Adrenal gland (tissue), 12 donors: ENCODE measurements around the gene CGAS. TPM values are rescaled to one million over a fixed set of nuclear protein-coding genes. Genes with fewer than 3 reads are reported as not detected.
"Not testable (repeated sequence)": the region's sequence is repeated elsewhere in the genome, so short reads cannot be mapped to it uniquely, and the experiment has no call there.

Source experiments
- DNase-seq, 7 donors: peaks; one replicate each; pipeline ENCODE4 v3.0.0-alpha.2; 2019 to 2020
- H3K27ac ChIP-seq, 5 donors: fragments of 200-600 bp; sonication (generic) in 4 of 5; 1 replicate in 3 of 5; 2 replicates in 2 of 5; pipeline versions ENCODE4 v1.5.1 to v1.8.0; 2016 to 2020; ENCODE audit warnings: mild to moderate bottlenecking in 1 of 5
- H3K27me3 ChIP-seq: fragments of 200-600 bp; 2 replicates; pipeline ENCODE4 v1.8.0; 2021
- H3K36me3 ChIP-seq, 2 donors: fragments of 200-600 bp; replicated peaks in 1 of 2; 1 replicate in 1 of 2; 2 replicates in 1 of 2; pipeline versions ENCODE4 v1.5.1 to v1.8.0; 2018 to 2022
- H3K4me1 ChIP-seq, 2 donors: fragments of 200-600 bp; replicated peaks in 1 of 2; 1 replicate in 1 of 2; 2 replicates in 1 of 2; pipeline versions ENCODE4 v1.5.1 to v1.8.0; 2018 to 2021
- H3K4me3 ChIP-seq, 4 donors: fragments of 200-600 bp; sonication (generic) in 3 of 4; one replicate each; pipeline ENCODE4 v1.5.1; 2016 to 2018
- H3K9me3 ChIP-seq, 3 donors: fragments of 200-600 bp; sonication (generic) in 1 of 3; replicated peaks in 1 of 3; 1 replicate in 2 of 3; 2 replicates in 1 of 3; pipeline versions ENCODE4 v1.5.1 to v1.8.0; 2016 to 2021
- POLR2A ChIP-seq, 2 donors: fragments of 450-650 bp; IDR thresholded peaks; one replicate each; pipeline ENCODE4 v1.6.1; 2017; ENCODE audit warnings: antibody characterized with exemption in 2 of 2, mild to moderate bottlenecking in 2 of 2, moderate library complexity in 1 of 2
- WGBS, 4 donors: extraction: QIAGEN DNeasy Blood & Tissue Kit in 2 of 4; methylation state at CpG; one replicate each; pipeline versions ENCODE4 v1.1.5 to v1.1.7; 2013 to 2017; 5-methylcytosine and 5-hydroxymethylcytosine counted together
- intact Hi-C, 2 donors: fragments of 100-400 bp; cut with DNase I; formaldehyde crosslinking; loops; one replicate each; pipeline versions ENCODE4 v1.14.1 to v1.15.0; 2022 to 2023
- polyA plus RNA-seq, 3 donors: library from polyadenylated mRNA; stranded (reverse); fragments of 200-250 nt in 2 of 3; fragments of 350-450 nt in 1 of 3; fragmentation: Illumina TruSeq in 1 of 3; extraction: RNeasy Lipid Tissue Mini Kit (QIAGEN cat#74804) in 1 of 3; gene quantifications; one replicate each; pipeline ENCODE4 v1.2.3, GENCODE V29; 2013 to 2014
- total RNA-seq, 9 donors: library from RNA; depleted of rRNA in 4 of 9; stranded (reverse); fragments of >200 nt in 4 of 9; fragments of 120-200 nt in 1 of 9; fragmentation: NEBNext Ultra II Directional in 1 of 9; extraction: Animal tissue kit (Norgen Biotek cat#: 25700) in 1 of 9; gene quantifications; one replicate each; pipeline versions ENCODE4 v1.1.0 to v1.2.4, GENCODE V29; 2013 to 2023
- TF ChIP-seq, protein P1 (sequence below), 6 experiments: fragments of 450-650 bp in 4 of 6; fragments of 200-600 bp in 2 of 6; sonication (generic) in 1 of 6; IDR thresholded peaks; 1 replicate in 5 of 6; 2 replicates in 1 of 6; pipeline versions ENCODE4 v1.5.1 to v1.8.0; 2016 to 2021; ENCODE audit warnings: antibody characterized with exemption in 6 of 6, mild to moderate bottlenecking in 2 of 6, moderate library complexity in 1 of 6
- donor health status: healthy with polysubstance abuse.
- donor health status: Bipolar disorder and iron deficiency.
- donor health status: DM: yes; HTN: yes; CAD: no.
- donor health status: DM: no; HTN: no; CAD: no.
- donor health status: DM: no; HTN: no; CAD: no.
- donor health status: DM: yes; HTN: yes; CAD: no.

CGAS gene
- total and polyA plus RNA-seq, 12 donors = 1.0 to 7.8 (median 2.9) TPM

DNA sequence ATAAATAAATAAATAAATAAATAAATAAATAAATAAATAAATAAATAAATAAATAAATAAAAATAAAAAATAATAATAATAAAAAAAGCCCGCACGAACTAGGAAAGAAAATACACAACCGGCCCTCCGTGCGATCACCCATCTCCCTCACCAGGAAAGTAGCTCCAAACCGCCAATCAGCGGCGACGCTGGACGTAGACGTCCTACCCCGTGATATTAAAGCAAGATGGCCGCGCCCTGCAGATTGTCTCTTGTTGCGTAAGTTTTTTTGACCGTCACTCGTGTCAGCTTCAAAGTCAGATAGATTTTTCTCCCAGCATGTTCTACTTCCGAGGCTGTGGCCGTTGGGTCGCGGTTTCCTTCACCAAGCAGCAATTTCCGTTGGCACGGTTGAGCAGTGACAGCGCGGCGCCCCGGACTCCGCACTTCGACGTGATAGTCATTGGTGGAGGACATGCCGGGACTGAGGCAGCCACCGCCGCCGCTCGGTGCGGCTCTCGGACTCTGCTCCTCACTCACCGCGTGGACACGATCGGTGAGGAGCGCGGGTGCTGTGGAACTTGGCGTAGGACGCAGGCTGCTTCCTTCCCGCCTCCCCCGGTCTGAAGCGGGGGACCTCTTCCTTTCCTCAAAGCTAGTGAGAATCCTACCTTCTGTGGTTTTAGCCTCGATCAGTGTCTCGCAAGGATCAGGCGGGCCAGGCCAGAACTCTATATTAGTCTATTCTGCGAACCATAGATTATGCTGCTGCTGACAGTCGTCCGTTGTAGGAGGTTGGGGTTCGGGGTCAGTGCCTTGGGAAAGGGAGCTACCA lies 9.6 kb upstream of the CGAS start, which contains the start of gene MTO1:
MTO1 (plus strand) TSS at position 201 of the 814 bp plus-strand sequence; CDS start at position 319, 118 bp downstream.
- H3K4me1 ChIP-seq = peaks cover 3 to 27% of the 10 kb centered on the region in 2 donors
- no peaks in the 10 kb centered on the region for H3K27me3 ChIP-seq
- DNase-seq = peak; percentile 87 to 97 (median 92)
- peak in 1 of 2 donors; percentile 60 for TF ChIP-seq POLR2A (IDR thresholded peaks at IDR 0.05)
- TF ChIP-seq, protein P1, sequence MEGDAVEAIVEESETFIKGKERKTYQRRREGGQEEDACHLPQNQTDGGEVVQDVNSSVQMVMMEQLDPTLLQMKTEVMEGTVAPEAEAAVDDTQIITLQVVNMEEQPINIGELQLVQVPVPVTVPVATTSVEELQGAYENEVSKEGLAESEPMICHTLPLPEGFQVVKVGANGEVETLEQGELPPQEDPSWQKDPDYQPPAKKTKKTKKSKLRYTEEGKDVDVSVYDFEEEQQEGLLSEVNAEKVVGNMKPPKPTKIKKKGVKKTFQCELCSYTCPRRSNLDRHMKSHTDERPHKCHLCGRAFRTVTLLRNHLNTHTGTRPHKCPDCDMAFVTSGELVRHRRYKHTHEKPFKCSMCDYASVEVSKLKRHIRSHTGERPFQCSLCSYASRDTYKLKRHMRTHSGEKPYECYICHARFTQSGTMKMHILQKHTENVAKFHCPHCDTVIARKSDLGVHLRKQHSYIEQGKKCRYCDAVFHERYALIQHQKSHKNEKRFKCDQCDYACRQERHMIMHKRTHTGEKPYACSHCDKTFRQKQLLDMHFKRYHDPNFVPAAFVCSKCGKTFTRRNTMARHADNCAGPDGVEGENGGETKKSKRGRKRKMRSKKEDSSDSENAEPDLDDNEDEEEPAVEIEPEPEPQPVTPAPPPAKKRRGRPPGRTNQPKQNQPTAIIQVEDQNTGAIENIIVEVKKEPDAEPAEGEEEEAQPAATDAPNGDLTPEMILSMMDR (IDR thresholded peaks at IDR 0.05) = no peak
- H3K4me3 ChIP-seq = peak within 1 kb of the TSS; percentile 56 to 100 (median 85)
- H3K36me3 ChIP-seq = peaks cover 0 to 14% of the 10 kb centered on the region in 2 donors
- H3K27ac ChIP-seq = peak within 1 kb of the TSS; percentile 89 to 96 (median 93)
- intact Hi-C loops = no loop called here
- 0 to 1% (median 0%) methylated on average over 18 to 55 of the region's 55 CpGs for WGBS, 4 donors
- no peaks in the 10 kb centered on the region for H3K9me3 ChIP-seq

DNA sequence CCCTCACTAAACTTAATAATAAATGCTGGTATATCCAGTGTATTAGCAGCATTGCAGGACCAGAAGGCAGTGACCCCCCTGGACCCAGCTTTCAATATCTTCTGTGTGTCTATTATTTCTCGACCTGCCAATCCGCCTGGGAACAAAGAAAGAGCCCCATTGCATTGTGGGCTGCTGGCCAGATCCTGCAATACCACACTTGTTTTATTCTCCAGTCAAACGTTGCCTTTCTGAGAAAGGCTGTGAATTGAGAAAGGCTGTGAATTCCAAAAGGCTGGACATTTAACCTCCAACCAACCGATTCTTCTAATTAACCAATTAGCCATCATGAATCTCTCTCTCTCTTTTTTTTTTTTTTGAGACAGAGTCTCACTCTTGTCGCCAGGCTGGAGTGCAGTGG lies 8.0 kb upstream of the CGAS start:
- Histone ChIP-seq H3K27ac (no peak overlapping the region), H3K9me3 (no peaks in the 10 kb centered on the region), H3K4me3 (no peak overlapping the region), H3K27me3 (no peaks in the 10 kb centered on the region), H3K4me1 (peaks cover 3 to 25% of the 10 kb centered on the region in 2 donors), H3K36me3 (peaks cover 0 to 4% of the 10 kb centered on the region in 2 donors)
- no peak for DNase-seq
- intact Hi-C loops = no loop called here
- TF ChIP-seq, protein P1 (IDR thresholded peaks at IDR 0.05) = no peak
- TF ChIP-seq POLR2A (IDR thresholded peaks at IDR 0.05) = no peak
- 70 to 79% (median 73%) methylated on average over 5 of the region's 5 CpGs for WGBS, 4 donors

DNA sequence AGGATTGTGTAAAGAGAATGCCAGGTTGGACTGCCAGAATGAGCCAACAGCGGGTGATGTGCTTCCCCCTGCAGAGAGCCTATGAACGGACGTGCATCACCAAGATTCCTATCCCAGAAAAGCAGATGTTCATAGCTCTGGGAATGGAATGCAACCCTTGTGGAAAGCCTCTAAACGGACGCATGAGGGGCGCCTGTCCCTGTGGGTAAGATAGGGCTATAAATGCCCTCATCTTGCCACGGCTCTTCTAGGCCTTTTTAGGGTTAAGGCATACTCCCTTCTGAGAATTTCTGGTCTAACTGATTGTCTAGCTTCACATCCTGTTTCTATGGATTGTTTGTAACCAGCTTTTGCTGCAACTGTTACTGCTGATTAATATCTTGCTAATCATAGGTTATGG lies 7.4 kb upstream of the CGAS start:
- H3K27me3 ChIP-seq, intact Hi-C loops, H3K4me3 ChIP-seq, DNase-seq, H3K27ac ChIP-seq, H3K36me3 ChIP-seq, H3K9me3 ChIP-seq: not testable (repeated sequence)
- peaks cover 3 to 22% of the 10 kb centered on the region in 2 donors for H3K4me1 ChIP-seq
- 71 to 82% (median 76%) methylated on average over 7 of the region's 7 CpGs for WGBS, 4 donors

DNA sequence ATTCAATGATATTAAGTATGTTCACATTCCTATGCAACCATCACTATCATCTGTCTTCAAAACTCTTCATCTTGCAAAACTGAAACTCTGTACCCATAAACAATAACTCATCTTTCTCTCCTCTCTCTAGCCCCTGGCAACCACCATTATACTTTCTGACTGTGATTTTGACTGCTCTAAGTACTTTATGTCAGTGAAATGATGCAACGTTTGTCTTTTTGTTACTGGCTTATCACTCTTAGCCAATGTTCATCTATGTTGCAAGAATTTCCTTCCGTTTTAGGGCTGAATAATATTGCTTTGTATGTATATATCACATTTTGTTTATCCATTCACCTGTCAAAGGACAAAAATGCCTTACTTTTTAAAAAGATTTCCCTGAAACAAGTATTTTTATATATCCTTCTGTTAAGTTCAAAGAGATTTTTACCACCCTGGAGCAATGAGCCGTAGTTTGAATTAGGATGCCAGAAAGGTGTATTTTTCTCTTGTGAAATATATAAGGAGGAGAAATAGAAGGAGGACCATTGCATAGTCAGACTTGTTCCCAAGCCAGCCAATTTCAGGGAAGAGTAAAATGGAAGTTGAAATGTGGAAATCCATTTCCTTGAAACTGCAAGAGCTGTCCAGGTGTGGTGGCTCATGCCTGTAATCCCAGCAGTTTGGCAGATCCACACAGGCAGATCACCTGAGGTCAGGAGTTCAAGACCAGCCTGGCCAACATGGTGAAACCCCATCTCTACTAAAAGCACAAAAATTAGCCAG lies 4.0 kb upstream of the CGAS start:
- intact Hi-C loops = no loop called here

More for the DNA sequence above, 4.0 kb upstream of the CGAS start:
- TF ChIP-seq, protein P1 (IDR thresholded peaks at IDR 0.05) = no peak
- TF ChIP-seq POLR2A (IDR thresholded peaks at IDR 0.05) = no peak
- H3K4me1 ChIP-seq = peaks cover 0 to 3% of the 10 kb centered on the region in 2 donors
- H3K36me3 ChIP-seq = no peaks in the 10 kb centered on the region
- no peaks in the 10 kb centered on the region for H3K9me3 ChIP-seq
- H3K27ac ChIP-seq = no peak overlapping the region
- no peaks in the 10 kb centered on the region for H3K27me3 ChIP-seq
- DNase-seq = no peak
- 54 to 65% (median 62%) methylated on average over 3 of the region's 3 CpGs for WGBS, 4 donors
- H3K4me3 ChIP-seq = no peak overlapping the region
